ENCODE data around the gene RUFY2. TPM values are rescaled to one million over a fixed set of nuclear protein-coding genes. Genes with fewer than 3 reads are reported as not detected.

RUFY2 gene
- total and polyA plus RNA-seq, 8 donors = 4.6 to 104 (median 27.6) TPM

DNA sequence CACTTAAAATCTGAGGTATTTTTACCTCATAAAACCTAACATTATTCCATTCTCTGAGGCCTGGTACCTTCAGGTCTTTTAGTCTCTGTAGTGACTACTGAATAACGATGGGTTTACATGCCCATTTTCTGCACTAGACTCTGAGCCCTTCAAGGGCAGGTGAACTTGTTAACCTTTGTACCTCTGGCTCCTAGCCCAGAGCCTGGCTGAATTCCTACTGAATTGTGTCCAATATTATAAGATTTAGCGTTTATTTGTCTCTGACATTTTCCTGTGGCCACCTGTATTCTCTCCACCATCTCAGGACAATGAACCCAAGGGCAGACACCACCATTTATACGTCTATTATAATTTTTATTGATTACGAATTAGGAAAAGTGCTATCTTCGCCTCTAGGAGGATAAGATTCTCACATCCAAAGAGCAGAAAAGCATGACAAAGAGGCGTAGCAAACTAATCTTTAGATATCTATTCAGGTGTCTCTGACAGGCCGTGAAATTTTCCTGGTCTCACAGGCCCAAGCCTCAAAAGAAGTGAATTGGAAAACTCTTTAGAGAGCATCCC is 103.1 kb downstream of the RUFY2 start:
- no peaks in the 10 kb centered on the region for H3K27me3 ChIP-seq
- H3K4me1 ChIP-seq = peaks cover 7 to 43% (median 18%) of the 10 kb centered on the region in 4 donors
- H3K4me3 ChIP-seq = no peak overlapping the region
- no peak for TF ChIP-seq POLR2A (IDR thresholded peaks at IDR 0.05)
- TF ChIP-seq POLR2AphosphoS5 (IDR thresholded peaks at IDR 0.05) = no peak
- no peak for TF ChIP-seq EP300 (IDR thresholded peaks at IDR 0.05)
- no peak for TF ChIP-seq CTCF (IDR thresholded peaks at IDR 0.05)
- H3K36me3 ChIP-seq = no peaks in the 10 kb centered on the region
- WGBS, 5 donors = 39 to 51% (median 49%) methylated on average over 7 of the region's 7 CpGs
- intact Hi-C loops (cut with DNase I; ENCODE audit: low total_unique reads) = no loop called here
- DNase-seq = peak in 1 of 2 donors; percentile 46
- no peaks in the 10 kb centered on the region for H3K9me3 ChIP-seq
- peak overlapping the region in 3 of 5 donors; percentile 5 to 30 (median 10) for H3K27ac ChIP-seq

DNA sequence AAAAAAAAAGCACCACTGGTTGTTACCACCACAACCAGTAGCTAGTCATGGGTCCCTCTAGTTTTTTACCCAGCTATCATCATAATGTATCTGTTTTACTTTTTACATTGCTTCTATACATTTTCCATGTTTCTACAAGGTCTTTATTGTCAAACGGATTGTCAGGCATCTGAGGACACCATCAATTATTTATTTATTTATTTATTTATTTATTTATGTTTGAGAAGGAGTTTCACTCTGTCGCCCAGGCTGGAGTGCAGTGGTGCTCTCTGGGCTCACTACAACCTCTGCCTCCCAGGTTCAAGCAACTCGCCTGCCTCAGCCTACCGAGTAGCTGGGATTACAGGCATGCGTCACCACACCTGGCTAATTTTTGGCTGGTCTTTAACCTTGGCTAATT is 104.2 kb downstream of the RUFY2 start:
- H3K4me3 ChIP-seq = no peak overlapping the region
- peak overlapping the region in 1 of 5 donors; percentile 30 for H3K27ac ChIP-seq
- DNase-seq = no peak
- WGBS, 5 donors = 61 to 77% (median 72%) methylated on average over 5 of the region's 5 CpGs
- H3K36me3 ChIP-seq = no peaks in the 10 kb centered on the region
- intact Hi-C loops (cut with DNase I; ENCODE audit: low total_unique reads) = no loop called here
- no peaks in the 10 kb centered on the region for H3K9me3 ChIP-seq
- peaks cover 7 to 43% (median 18%) of the 10 kb centered on the region in 4 donors for H3K4me1 ChIP-seq
- H3K27me3 ChIP-seq = no peaks in the 10 kb centered on the region
- TF ChIP-seq CTCF (IDR thresholded peaks at IDR 0.05) = no peak
- TF ChIP-seq EP300 (IDR thresholded peaks at IDR 0.05) = no peak
- no peak for TF ChIP-seq POLR2AphosphoS5 (IDR thresholded peaks at IDR 0.05)
- no peak for TF ChIP-seq POLR2A (IDR thresholded peaks at IDR 0.05)

DNA sequence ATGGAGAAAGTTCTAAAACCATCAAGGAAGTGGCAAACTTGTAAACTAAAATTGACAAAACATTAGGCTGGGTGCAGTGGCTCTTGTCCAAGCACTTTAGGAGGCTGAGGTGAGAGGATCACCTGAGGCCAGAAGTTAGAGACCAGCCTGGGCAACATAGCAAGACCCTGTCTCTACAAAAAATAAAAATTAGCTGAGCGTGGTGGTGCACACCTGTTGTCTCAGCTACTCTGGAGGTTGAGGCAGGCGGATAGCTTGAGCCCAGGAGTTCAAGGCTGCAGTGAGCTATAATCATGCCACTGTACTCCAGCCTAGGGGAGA is 104.6 kb downstream of the RUFY2 start:
- H3K4me3 ChIP-seq = no peak overlapping the region
- TF ChIP-seq EP300 (IDR thresholded peaks at IDR 0.05) (no peak), CTCF (IDR thresholded peaks at IDR 0.05) (no peak), POLR2AphosphoS5 (IDR thresholded peaks at IDR 0.05) (no peak), POLR2A (IDR thresholded peaks at IDR 0.05) (no peak)
- 41 to 76% (median 73%) methylated on average over 2 of the region's 2 CpGs for WGBS, 5 donors
- no peak for DNase-seq
- peaks cover 7 to 43% (median 18%) of the 10 kb centered on the region in 4 donors for H3K4me1 ChIP-seq
- intact Hi-C loops (cut with DNase I; ENCODE audit: low total_unique reads) = no loop called here
- H3K36me3 ChIP-seq = no peaks in the 10 kb centered on the region
- no peaks in the 10 kb centered on the region for H3K27me3 ChIP-seq
- no peaks in the 10 kb centered on the region for H3K9me3 ChIP-seq
- peak overlapping the region in 2 of 5 donors; percentile 30 to 54 for H3K27ac ChIP-seq

GRCh38 chr10:68301790-68302502 is 105.1 kb downstream of the RUFY2 start:
- no peaks in the 10 kb centered on the region for H3K36me3 ChIP-seq
- 33 to 40% (median 38%) methylated on average over 6 of the region's 6 CpGs for WGBS, 5 donors
- DNase-seq = peak in 1 of 2 donors; percentile 78
- no peaks in the 10 kb centered on the region for H3K27me3 ChIP-seq
- no peaks in the 10 kb centered on the region for H3K9me3 ChIP-seq
- TF ChIP-seq POLR2AphosphoS5 (IDR thresholded peaks at IDR 0.05) = peak in 1 of 3 donors; percentile 64
- peak in 5 of 7 experiments; percentile 21 to 70 (median 56) for TF ChIP-seq CTCF (IDR thresholded peaks at IDR 0.05)
- TF ChIP-seq POLR2A (IDR thresholded peaks at IDR 0.05) = no peak
- intact Hi-C loops (cut with DNase I; ENCODE audit: low total_unique reads) = no loop called here
- peak overlapping the region in 2 of 5 donors; percentile 22 to 30 for H3K27ac ChIP-seq
- H3K4me3 ChIP-seq = no peak overlapping the region
- H3K4me1 ChIP-seq = peaks cover 11 to 39% (median 18%) of the 10 kb centered on the region in 4 donors

Data from stomach (tissue), 9 donors.